H1 (cell line): ENCODE results near the gene SLC35F3. TPM values are rescaled to one million over a fixed set of nuclear protein-coding genes. Genes with fewer than 3 reads are reported as not detected.

Experiments
- SIX5 ChIP-seq: IDR thresholded peaks from 2 replicates; pipeline ENCODE4 v1.6.1; 2011; ENCODE audit warnings: mild to moderate bottlenecking, low read depth, low read length
- SP1 ChIP-seq: IDR thresholded peaks from 2 replicates; pipeline ENCODE4 v1.6.1; 2011; ENCODE audit warnings: low read depth, low read length
- polyA plus RNA-seq, 7 experiments: library from polyadenylated mRNA; depleted of rRNA in 3 of 7; stranded (reverse) in 5 of 7; unstranded in 2 of 7; fragments of >200 nt in 5 of 7; fragments of 200-250 nt in 2 of 7; gene quantifications; 1 replicate in 5 of 7; 2 replicates in 1 of 7; 4 replicates in 1 of 7; pipeline versions ENCODE4 v1.2.1 to v1.2.3, GENCODE V29; 2011 to 2013; ENCODE audit warnings: missing spikeins in 2 of 7, mixed read lengths in 2 of 7
- total RNA-seq: library from RNA; stranded (reverse); fragmentation: NEBNext Ultra II Directional; extraction: Animal tissue kit (Norgen Biotek cat#: 25700); gene quantifications from 2 replicates; pipeline ENCODE4 v1.2.1, GENCODE V29; 2021
- TF ChIP-seq, protein P1 (sequence below): IDR thresholded peaks from 2 replicates; pipeline ENCODE4 v1.6.1; 2012; ENCODE audit warnings: inconsistent platforms

Gene SLC35F3
- total and polyA plus RNA-seq, 2 of the 8 experiments (the other 6 are each of a cell fraction or from before 2014, with no cell fraction given), result 0.78 to 1.2 TPM

DNA sequence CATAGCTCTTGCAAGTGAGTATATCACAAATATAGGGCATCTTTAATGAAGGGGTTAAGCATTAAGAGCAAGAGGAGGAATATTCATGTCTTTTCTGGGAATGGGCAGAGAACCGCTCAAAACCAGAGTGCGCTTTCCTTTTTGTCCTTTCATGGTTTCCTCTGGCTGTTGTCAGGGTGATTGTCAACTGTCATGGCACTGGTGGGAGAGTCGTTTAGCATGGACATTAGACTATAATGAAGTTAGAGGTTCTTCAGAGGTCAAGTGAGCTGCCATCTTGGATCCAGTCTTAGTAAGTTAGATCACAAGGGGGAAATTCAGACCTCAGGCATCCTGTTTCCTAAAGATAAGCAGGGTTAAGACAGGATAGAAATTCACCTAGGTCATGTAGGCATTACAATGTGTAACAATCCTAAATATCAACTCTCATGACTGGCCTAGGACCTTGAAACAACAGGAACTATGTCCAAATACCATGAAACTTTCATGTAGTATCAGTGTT, 456.7 kb downstream of the SLC35F3 start (continued):
- TF ChIP-seq, protein P1, sequence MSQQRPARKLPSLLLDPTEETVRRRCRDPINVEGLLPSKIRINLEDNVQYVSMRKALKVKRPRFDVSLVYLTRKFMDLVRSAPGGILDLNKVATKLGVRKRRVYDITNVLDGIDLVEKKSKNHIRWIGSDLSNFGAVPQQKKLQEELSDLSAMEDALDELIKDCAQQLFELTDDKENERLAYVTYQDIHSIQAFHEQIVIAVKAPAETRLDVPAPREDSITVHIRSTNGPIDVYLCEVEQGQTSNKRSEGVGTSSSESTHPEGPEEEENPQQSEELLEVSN, result no peak
- TF ChIP-seq SIX5 (no peak), SP1 (no peak)
